Keratinocyte (primary cell): Measurements from ENCODE around the gene EPG5. TPM values are rescaled to one million over a fixed set of nuclear protein-coding genes. Genes with fewer than 3 reads are reported as not detected.

ENCODE experiments used
- DNase-seq: peaks from one replicate; pipeline ENCODE4 v3.0.0-alpha.2; 2011; ENCODE audit warnings: low read depth, missing footprints, low spot score
- FAIRE-seq: peaks from 2 replicates; lab custom pipeline; 2011; peaks lifted over from hg19 to GRCh38; lab: Jason Lieb, UNC
- H2AFZ ChIP-seq: 2 replicates; pipeline ENCODE4 v1.6.0; 2012; ENCODE audit warnings: low read length, control low read depth, inconsistent platforms; ENCODE audit not compliant: control insufficient read depth
- H3K27ac ChIP-seq: 2 replicates; pipeline ENCODE4 v1.5.1; 2011; ENCODE audit warnings: low read length; ENCODE audit not compliant: control insufficient read depth, insufficient read depth
- H3K27me3 ChIP-seq: 3 replicates; pipeline ENCODE4 v1.6.0; 2011; ENCODE audit warnings: low read length; ENCODE audit not compliant: control insufficient read depth, insufficient read depth; ENCODE audit errors: extremely low read depth
- H3K36me3 ChIP-seq, 2 experiments: 2 replicates in 1 of 2; 3 replicates in 1 of 2; pipeline ENCODE4 v1.5.1; 2011; ENCODE audit warnings: low read length in 2 of 2, mild to moderate bottlenecking in 1 of 2; ENCODE audit not compliant: control insufficient read depth in 2 of 2, insufficient read depth in 2 of 2; ENCODE audit errors: extremely low read depth in 1 of 2
- H3K4me1 ChIP-seq: 3 replicates; pipeline ENCODE4 v1.5.1; 2011; ENCODE audit warnings: low read length; ENCODE audit not compliant: control insufficient read depth, insufficient read depth; ENCODE audit errors: extremely low read depth
- H3K4me2 ChIP-seq: 3 replicates; pipeline ENCODE4 v1.6.0; 2011; ENCODE audit warnings: low read depth, low read length; ENCODE audit not compliant: control insufficient read depth, insufficient read depth; ENCODE audit errors: extremely low read depth
- H3K4me3 ChIP-seq, 3 experiments: fragments of 200-600 bp in 1 of 3; sonication (generic) in 1 of 3; 2 replicates in 2 of 3; 3 replicates in 1 of 3; pipeline ENCODE4 v1.5.1; 2011 to 2016; ENCODE audit warnings: low read length in 3 of 3, mild to moderate bottlenecking in 3 of 3, control low read depth in 2 of 3, inconsistent platforms in 1 of 3, low read depth in 1 of 3, mixed read lengths in 1 of 3, mixed run types in 1 of 3, moderate library complexity in 1 of 3; ENCODE audit not compliant: control insufficient read depth in 2 of 3, insufficient read depth in 2 of 3; ENCODE audit errors: extremely low read depth in 1 of 3
- H3K79me2 ChIP-seq: 2 replicates; pipeline ENCODE4 v1.6.0; 2012; ENCODE audit warnings: low read length; ENCODE audit not compliant: control insufficient read depth, insufficient read depth
- H3K9ac ChIP-seq: 3 replicates; pipeline ENCODE4 v1.6.0; 2011; ENCODE audit warnings: low read length; ENCODE audit not compliant: control insufficient read depth, insufficient read depth; ENCODE audit errors: extremely low read depth
- H3K9me1 ChIP-seq: 3 replicates; pipeline ENCODE4 v1.6.0; 2011; ENCODE audit warnings: low read length; ENCODE audit not compliant: control insufficient read depth, insufficient read depth; ENCODE audit errors: extremely low read depth
- H3K9me3 ChIP-seq: 2 replicates; pipeline ENCODE4 v1.5.1; 2012; ENCODE audit warnings: low read depth, low read length; ENCODE audit not compliant: control insufficient read depth
- H4K20me1 ChIP-seq: 3 replicates; pipeline ENCODE4 v1.6.0; 2011; ENCODE audit warnings: low read length; ENCODE audit not compliant: control insufficient read depth, insufficient read depth; ENCODE audit errors: extremely low read depth
- CTCF ChIP-seq, 3 experiments: IDR thresholded peaks in 1 of 3; conservative IDR thresholded peaks in 1 of 3; optimal IDR thresholded peaks in 1 of 3; 2 replicates in 2 of 3; 3 replicates in 1 of 3; pipeline versions ENCODE3 to v1.5.1; 2011; ENCODE audit warnings: low read length in 3 of 3, mild to moderate bottlenecking in 3 of 3, moderate library complexity in 2 of 3, control low read depth in 1 of 3, inconsistent platforms in 1 of 3; ENCODE audit not compliant: insufficient read depth in 2 of 3; ENCODE audit errors: extremely low read depth in 1 of 3
- EZH2 ChIP-seq: IDR thresholded peaks from one replicate; pipeline ENCODE4 v1.6.1; 2012; ENCODE audit warnings: inconsistent platforms, mild to moderate bottlenecking, low read length, moderate library complexity
- dilution Hi-C: fragments of 300-500 bp; cut with MboI; formaldehyde crosslinking; loops from one replicate; pipeline ENCODE4 v1.7.0; 2020; ENCODE audit warnings: low sequenced_read_pairs; ENCODE audit not compliant: extremely low pct_ligation_motif_present
- polyA plus RNA-seq, 5 experiments: library from polyadenylated mRNA; depleted of rRNA in 3 of 5; stranded (reverse) in 3 of 5; stranded (forward) in 1 of 5; unstranded in 1 of 5; fragments of >200 nt; gene quantifications; 1 replicate in 1 of 5; 2 replicates in 3 of 5; 3 replicates in 1 of 5; pipeline versions ENCODE4 v1.2.1 to v1.2.3, GENCODE V29; 2011 to 2012; ENCODE audit warnings: missing spikeins in 2 of 5, low read depth in 1 of 5, low replicate concordance in 1 of 5

The EPG5 gene
- polyA plus RNA-seq, 1 donor (not counting 4 experiments of a cell fraction or from before 2014, with no cell fraction given) = 17.8 TPM

GRCh38 chr18:45900623-45901022 lies 66.5 kb downstream of the EPG5 start:
- TF ChIP-seq EZH2 = no peak
- no peak for TF ChIP-seq CTCF (optimal IDR thresholded peaks at IDR 0.05 in 1 of 3, IDR thresholded peaks at IDR 0.05 in 1 of 3, conservative IDR thresholded peaks at IDR 0.05 in 1 of 3; ENCODE audit: extremely low read depth in 1 of 3, insufficient read depth in 2 of 3, low read length in 3 of 3)
- Histone ChIP-seq H3K4me1 (no peaks in the 10 kb centered on the region), H3K4me2 (no peak overlapping the region), H3K36me3 (peaks cover 19 to 23% of the 10 kb centered on the region in 2 experiments), H3K9me1 (no peaks in the 10 kb centered on the region), H2AFZ (no peak overlapping the region), H3K4me3 (no peak overlapping the region), H3K9ac (no peak overlapping the region), H3K27me3 (no peaks in the 10 kb centered on the region), H3K9me3 (no peaks in the 10 kb centered on the region), H3K27ac (no peak overlapping the region), H4K20me1 (no peaks in the 10 kb centered on the region), H3K79me2 (no peaks in the 10 kb centered on the region)
- dilution Hi-C loops = no loop called here
- DNase-seq (no peak), FAIRE-seq (peak; percentile 34)

GRCh38 chr18:45896991-45897390 lies 70.1 kb downstream of the EPG5 start:
- H3K36me3 ChIP-seq = peaks cover 14 to 16% of the 10 kb centered on the region in 2 experiments
- H3K4me2 ChIP-seq = no peak overlapping the region
- no peak overlapping the region for H3K4me3 ChIP-seq
- no peak overlapping the region for H3K27ac ChIP-seq
- H2AFZ ChIP-seq = no peak overlapping the region
- no peaks in the 10 kb centered on the region for H3K4me1 ChIP-seq
- TF ChIP-seq EZH2 (no peak), CTCF (optimal IDR thresholded peaks at IDR 0.05 in 1 of 3, IDR thresholded peaks at IDR 0.05 in 1 of 3, conservative IDR thresholded peaks at IDR 0.05 in 1 of 3; ENCODE audit: extremely low read depth in 1 of 3, insufficient read depth in 2 of 3, low read length in 3 of 3) (no peak)
- H3K9me3 ChIP-seq = no peaks in the 10 kb centered on the region
- H3K9ac ChIP-seq = no peak overlapping the region
- FAIRE-seq (no peak), DNase-seq (no peak)
- no peaks in the 10 kb centered on the region for H4K20me1 ChIP-seq
- H3K79me2 ChIP-seq = no peaks in the 10 kb centered on the region
- dilution Hi-C loops = no loop called here
- H3K27me3 ChIP-seq = no peaks in the 10 kb centered on the region
- H3K9me1 ChIP-seq = no peaks in the 10 kb centered on the region
